Loucy (cell line): ENCODE results near the gene DISC1.
A peak's percentile ranks its signal among the peaks of the same experiment; 100 is the strongest.

ENCODE experiments used
- H2AFZ ChIP-seq: fragments of 200-600 bp; sonication (generic); 2 replicates; pipeline ENCODE4 v1.6.0; 2016; ENCODE audit warnings: antibody characterized with exemption, mild to moderate bottlenecking, low read length, moderate library complexity
- H3F3A ChIP-seq: fragments of 200-600 bp; 2 replicates; pipeline ENCODE4 v1.6.0; 2016; ENCODE audit warnings: antibody characterized with exemption, low read depth, mild to moderate bottlenecking
- H3K27me3 ChIP-seq: fragments of 200-600 bp; sonication (generic); 2 replicates; pipeline ENCODE4 v1.6.1; 2014; ENCODE audit warnings: low read length, mild to moderate bottlenecking; ENCODE audit not compliant: insufficient read depth, poor library complexity, severe bottlenecking
- H3K36me3 ChIP-seq: fragments of 200-600 bp; sonication (generic); 2 replicates; pipeline ENCODE4 v1.6.1; 2016; ENCODE audit warnings: low read length; ENCODE audit not compliant: insufficient read depth
- H3K4me1 ChIP-seq: fragments of 200-600 bp; sonication (generic); 2 replicates; pipeline ENCODE4 v1.5.1; 2014; ENCODE audit warnings: low read length, mild to moderate bottlenecking; ENCODE audit not compliant: insufficient read depth, poor library complexity, severe bottlenecking
- H3K4me2 ChIP-seq: fragments of 200-600 bp; sonication (generic); 2 replicates; pipeline ENCODE4 v1.6.0; 2014; ENCODE audit warnings: antibody characterized with exemption, low read length, low read depth, mild to moderate bottlenecking; ENCODE audit not compliant: poor library complexity, severe bottlenecking
- H3K4me3 ChIP-seq: fragments of 200-600 bp; sonication (generic); 2 replicates; pipeline ENCODE4 v1.5.1; 2014; ENCODE audit warnings: low read length, mild to moderate bottlenecking, mixed read lengths; ENCODE audit not compliant: poor library complexity, severe bottlenecking
- H3K79me2 ChIP-seq: fragments of 200-600 bp; sonication (generic); 2 replicates; pipeline ENCODE4 v1.6.1; 2014; ENCODE audit warnings: low read length; ENCODE audit not compliant: insufficient read depth
- H3K9ac ChIP-seq: fragments of 200-600 bp; sonication (generic); 2 replicates; pipeline ENCODE4 v1.6.0; 2014; ENCODE audit warnings: mild to moderate bottlenecking, low read depth, low read length, moderate library complexity; ENCODE audit not compliant: poor library complexity, severe bottlenecking
- H3K9me2 ChIP-seq: fragments of 200-600 bp; sonication (generic); replicated peaks from 2 replicates; pipeline ENCODE4 v1.6.1; 2016; ENCODE audit warnings: low read depth, low read length, mixed read lengths
- H3K9me3 ChIP-seq: fragments of 200-600 bp; sonication (generic); 2 replicates; pipeline ENCODE4 v1.6.1; 2014; ENCODE audit warnings: mild to moderate bottlenecking, antibody characterized with exemption, low read length, low read depth; ENCODE audit not compliant: insufficient read depth
- H4K20me1 ChIP-seq: fragments of 200-600 bp; sonication (generic); 2 replicates; pipeline ENCODE4 v1.6.0; 2014; ENCODE audit warnings: antibody characterized with exemption, low read length, mild to moderate bottlenecking; ENCODE audit not compliant: insufficient read depth, poor library complexity, severe bottlenecking
- CTCF ChIP-seq: fragments of 200-600 bp; sonication (generic); conservative IDR thresholded peaks from 2 replicates; pipeline ENCODE4 v1.5.1; 2014; ENCODE audit warnings: mild to moderate bottlenecking, antibody characterized with exemption, low read length
- EZH2phosphoT487 ChIP-seq: fragments of 200-600 bp; IDR thresholded peaks from 2 replicates; pipeline ENCODE4 v1.6.1; 2018; ENCODE audit warnings: antibody characterized with exemption, mild to moderate bottlenecking, moderate library complexity, borderline replicate concordance

Gene DISC1

DNA sequence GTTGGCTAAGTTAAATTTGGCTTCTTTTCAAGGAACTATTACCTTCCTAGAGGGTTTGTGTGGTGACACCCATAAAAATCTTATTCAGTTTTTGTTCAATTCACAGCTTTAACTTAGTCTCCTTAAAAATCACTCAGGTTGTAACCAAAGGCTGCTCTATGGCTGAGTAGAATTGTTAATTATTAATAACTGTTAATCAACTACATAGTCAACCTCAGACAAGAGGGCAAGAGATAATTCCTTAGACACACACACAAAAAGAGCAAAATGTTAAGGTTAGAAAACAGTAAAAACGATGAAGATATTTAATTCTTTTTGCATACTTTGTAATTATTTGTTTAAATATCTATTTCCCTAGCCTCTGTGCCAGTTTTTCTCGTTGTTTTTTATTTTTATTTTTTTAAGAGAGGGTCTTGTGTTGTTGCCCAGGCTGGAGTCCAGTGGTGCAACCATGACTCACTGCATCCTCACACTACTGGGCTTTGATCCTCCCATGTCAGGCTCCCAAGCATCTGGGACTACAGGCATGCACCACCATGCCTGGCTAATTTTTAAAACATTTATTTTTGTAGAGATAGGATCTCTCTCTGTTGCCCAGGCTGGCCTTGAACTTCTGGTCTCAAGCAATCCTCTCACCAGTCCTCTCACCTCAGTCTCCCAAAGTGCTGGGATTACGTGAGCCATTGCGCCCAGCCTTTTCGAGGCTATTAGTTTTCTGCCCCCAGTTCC is 215.2 kb downstream of the DISC1 start:
- H2AFZ ChIP-seq, result no peak overlapping the region
- peaks cover 4% of the 10 kb centered on the region for H3K4me1 ChIP-seq
- no peak overlapping the region for H3K9ac ChIP-seq
- no peaks in the 10 kb centered on the region for H3K79me2 ChIP-seq
- H4K20me1 ChIP-seq, result peaks cover 7% of the 10 kb centered on the region
- H3K27me3 ChIP-seq, result no peaks in the 10 kb centered on the region
- H3K9me3 ChIP-seq, result no peaks in the 10 kb centered on the region
- no peaks in the 10 kb centered on the region for H3K9me2 ChIP-seq
- no peak overlapping the region for H3K4me2 ChIP-seq
- no peaks in the 10 kb centered on the region for H3F3A ChIP-seq
- TF ChIP-seq EZH2phosphoT487, result no peak
- TF ChIP-seq CTCF, result no peak
- H3K36me3 ChIP-seq, result no peaks in the 10 kb centered on the region
- no peak overlapping the region for H3K4me3 ChIP-seq

DNA sequence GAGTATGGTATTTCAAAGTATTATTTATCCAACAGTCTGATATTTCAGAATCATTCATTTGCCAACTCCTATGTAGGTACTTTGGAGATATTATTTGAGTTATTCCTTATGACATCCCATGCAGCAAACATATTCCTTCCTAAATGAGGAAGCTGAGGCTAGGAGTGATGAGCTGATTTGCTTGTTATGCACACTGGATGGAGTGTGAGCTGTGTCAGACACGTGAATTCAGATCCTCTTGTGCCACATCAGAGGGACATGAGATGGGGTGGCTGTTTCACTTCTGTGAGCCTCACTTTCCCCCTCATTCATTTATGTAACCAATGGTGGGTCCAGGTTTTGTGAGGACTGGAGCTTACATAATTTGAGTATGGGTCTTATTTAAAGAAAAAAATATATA is 215.9 kb downstream of the DISC1 start:
- Histone ChIP-seq H3K9me2 (no peaks in the 10 kb centered on the region), H3K4me1 (peaks cover 4% of the 10 kb centered on the region), H3K4me3 (no peak overlapping the region), H3K9me3 (no peaks in the 10 kb centered on the region), H3K9ac (no peak overlapping the region), H3F3A (no peaks in the 10 kb centered on the region), H4K20me1 (peaks cover 7% of the 10 kb centered on the region), H2AFZ (no peak overlapping the region), H3K36me3 (no peaks in the 10 kb centered on the region), H3K79me2 (no peaks in the 10 kb centered on the region), H3K4me2 (no peak overlapping the region), H3K27me3 (no peaks in the 10 kb centered on the region)
- no peak for TF ChIP-seq EZH2phosphoT487
- TF ChIP-seq CTCF, result no peak

GRCh38 chr1:231844986-231845502 is 218.5 kb downstream of the DISC1 start:
- Histone ChIP-seq H3K9ac (no peak overlapping the region), H3K4me3 (no peak overlapping the region), H3K9me3 (no peaks in the 10 kb centered on the region), H2AFZ (no peak overlapping the region), H3K4me1 (peaks cover 4% of the 10 kb centered on the region), H3K36me3 (no peaks in the 10 kb centered on the region), H3K4me2 (peak overlapping the region; percentile 1), H3F3A (no peaks in the 10 kb centered on the region), H4K20me1 (peaks cover 7% of the 10 kb centered on the region), H3K9me2 (no peaks in the 10 kb centered on the region), H3K27me3 (no peaks in the 10 kb centered on the region), H3K79me2 (no peaks in the 10 kb centered on the region)
- no peak for TF ChIP-seq EZH2phosphoT487
- peak; percentile 44 for TF ChIP-seq CTCF
